BLaER1 (cell line): ENCODE data around the gene CMSS1.

ENCODE experiments used
- H3K27ac ChIP-seq: shearing (Covaris generic); formaldehyde crosslinking; 2 replicates; pipeline ENCODE4 v1.8.1; 2022
- H3K27me3 ChIP-seq: shearing (Covaris generic); formaldehyde crosslinking; 2 replicates; pipeline ENCODE4 v1.8.1; 2022
- H3K36me3 ChIP-seq: shearing (Covaris generic); formaldehyde crosslinking; 2 replicates; pipeline ENCODE4 v1.8.1; 2022
- H3K4me1 ChIP-seq: shearing (Covaris generic); formaldehyde crosslinking; 2 replicates; pipeline ENCODE4 v1.8.1; 2022
- H3K4me2 ChIP-seq: shearing (Covaris generic); formaldehyde crosslinking; 2 replicates; pipeline ENCODE4 v1.8.1; 2022
- H3K4me3 ChIP-seq: shearing (Covaris generic); formaldehyde crosslinking; 2 replicates; pipeline ENCODE4 v1.8.1; 2022
- H3K9ac ChIP-seq: shearing (Covaris generic); formaldehyde crosslinking; 2 replicates; pipeline ENCODE4 v1.8.1; 2022
- H3K9me3 ChIP-seq: shearing (Covaris generic); formaldehyde crosslinking; 2 replicates; pipeline ENCODE4 v1.8.1; 2022
- H4K20me1 ChIP-seq: shearing (Covaris generic); formaldehyde crosslinking; 2 replicates; pipeline ENCODE4 v1.8.1; 2022
- Cebpa-rat ChIP-seq: shearing (Covaris generic); IDR thresholded peaks from 2 replicates; pipeline ENCODE4 v1.8.1; 2022

The CMSS1 gene

GRCh38 chr3:100023150-100023549, 205.5 kb downstream of the CMSS1 start:
- H4K20me1 ChIP-seq = no peaks in the 10 kb centered on the region
- peak overlapping the region; percentile 8; the same call in 1 of the 2 replicates for H3K4me2 ChIP-seq
- no peaks in the 10 kb centered on the region for H3K9me3 ChIP-seq
- TF ChIP-seq Cebpa-rat = no peak
- H3K27me3 ChIP-seq = no peaks in the 10 kb centered on the region
- no peak overlapping the region for H3K27ac ChIP-seq
- no peaks in the 10 kb centered on the region for H3K36me3 ChIP-seq
- no peak overlapping the region for H3K9ac ChIP-seq
- no peak overlapping the region for H3K4me3 ChIP-seq
- peaks cover 22% of the 10 kb centered on the region for H3K4me1 ChIP-seq

- no peaks in the 10 kb centered on the region for H3K9me3 ChIP-seq
- no peaks in the 10 kb centered on the region for H4K20me1 ChIP-seq
- no peaks in the 10 kb centered on the region for H3K36me3 ChIP-seq
- no peak overlapping the region for H3K4me2 ChIP-seq
- H3K27me3 ChIP-seq = no peaks in the 10 kb centered on the region
- H3K4me1 ChIP-seq = peaks cover 22% of the 10 kb centered on the region
- H3K4me3 ChIP-seq = no peak overlapping the region
- H3K9ac ChIP-seq = no peak overlapping the region
- H3K27ac ChIP-seq = no peak overlapping the region
- no peak for TF ChIP-seq Cebpa-rat
Measured at GRCh38 chr3:100023595-100023994, 205.9 kb downstream of the CMSS1 start.

- Histone ChIP-seq H3K9ac (no peak overlapping the region), H3K27me3 (no peaks in the 10 kb centered on the region), H3K4me3 (no peak overlapping the region), H3K27ac (no peak overlapping the region), H3K4me1 (peaks cover 22% of the 10 kb centered on the region), H3K4me2 (no peak overlapping the region), H3K36me3 (no peaks in the 10 kb centered on the region), H3K9me3 (no peaks in the 10 kb centered on the region), H4K20me1 (no peaks in the 10 kb centered on the region)
- no peak for TF ChIP-seq Cebpa-rat
Measured at GRCh38 chr3:100024520-100025303, 207.1 kb downstream of the CMSS1 start.

- H4K20me1 ChIP-seq = no peaks in the 10 kb centered on the region
- H3K9me3 ChIP-seq = no peaks in the 10 kb centered on the region
- H3K4me1 ChIP-seq = peaks cover 22% of the 10 kb centered on the region
- no peak overlapping the region for H3K27ac ChIP-seq
- H3K4me2 ChIP-seq = no peak overlapping the region
- no peak for TF ChIP-seq Cebpa-rat
- no peaks in the 10 kb centered on the region for H3K27me3 ChIP-seq
- no peak overlapping the region for H3K9ac ChIP-seq
- no peaks in the 10 kb centered on the region for H3K36me3 ChIP-seq
- no peak overlapping the region for H3K4me3 ChIP-seq
Measured at GRCh38 chr3:100027321-100027720, 209.7 kb downstream of the CMSS1 start.

- H3K4me2 ChIP-seq = no peak overlapping the region
- H3K27me3 ChIP-seq = no peaks in the 10 kb centered on the region
- H3K4me3 ChIP-seq = no peak overlapping the region
- no peaks in the 10 kb centered on the region for H4K20me1 ChIP-seq
- TF ChIP-seq Cebpa-rat = no peak
- H3K27ac ChIP-seq = no peak overlapping the region
- H3K36me3 ChIP-seq = no peaks in the 10 kb centered on the region
- no peaks in the 10 kb centered on the region for H3K9me3 ChIP-seq
- peaks cover 15% of the 10 kb centered on the region for H3K4me1 ChIP-seq
- H3K9ac ChIP-seq = no peak overlapping the region
Measured at GRCh38 chr3:100029052-100029451, 211.4 kb downstream of the CMSS1 start.

GRCh38 chr3:100029689-100030088, 212.0 kb downstream of the CMSS1 start:
- TF ChIP-seq Cebpa-rat = no peak
- Histone ChIP-seq H3K9me3 (no peaks in the 10 kb centered on the region), H3K9ac (no peak overlapping the region), H3K4me3 (no peak overlapping the region), H3K27me3 (no peaks in the 10 kb centered on the region), H3K4me1 (peaks cover 15% of the 10 kb centered on the region), H3K27ac (no peak overlapping the region), H4K20me1 (no peaks in the 10 kb centered on the region), H3K36me3 (no peaks in the 10 kb centered on the region), H3K4me2 (no peak overlapping the region)

- Histone ChIP-seq H3K4me1 (peaks cover 15% of the 10 kb centered on the region), H3K9me3 (no peaks in the 10 kb centered on the region), H3K9ac (no peak overlapping the region), H3K36me3 (no peaks in the 10 kb centered on the region), H3K27ac (no peak overlapping the region), H3K27me3 (no peaks in the 10 kb centered on the region), H4K20me1 (no peaks in the 10 kb centered on the region), H3K4me2 (no peak overlapping the region), H3K4me3 (no peak overlapping the region)
- no peak for TF ChIP-seq Cebpa-rat
Measured at GRCh38 chr3:100030346-100030745, 212.7 kb downstream of the CMSS1 start.

- no peaks in the 10 kb centered on the region for H4K20me1 ChIP-seq
- no peak overlapping the region for H3K27ac ChIP-seq
- TF ChIP-seq Cebpa-rat = no peak
- H3K36me3 ChIP-seq = no peaks in the 10 kb centered on the region
- no peaks in the 10 kb centered on the region for H3K27me3 ChIP-seq
- H3K4me1 ChIP-seq = peaks cover 15% of the 10 kb centered on the region
- H3K9me3 ChIP-seq = no peaks in the 10 kb centered on the region
- no peak overlapping the region for H3K4me3 ChIP-seq
- no peak overlapping the region for H3K9ac ChIP-seq
- no peak overlapping the region for H3K4me2 ChIP-seq
Measured at GRCh38 chr3:100030914-100031425, 213.3 kb downstream of the CMSS1 start.

GRCh38 chr3:100032243-100032642, 214.6 kb downstream of the CMSS1 start:
- Histone ChIP-seq H3K4me3 (no peak overlapping the region), H3K9ac (no peak overlapping the region), H3K9me3 (no peaks in the 10 kb centered on the region), H3K27me3 (no peaks in the 10 kb centered on the region), H3K4me1 (peaks cover 4% of the 10 kb centered on the region), H4K20me1 (no peaks in the 10 kb centered on the region), H3K4me2 (no peak overlapping the region), H3K27ac (no peak overlapping the region), H3K36me3 (no peaks in the 10 kb centered on the region)
- no peak for TF ChIP-seq Cebpa-rat

- no peak overlapping the region for H3K9ac ChIP-seq
- H4K20me1 ChIP-seq = no peaks in the 10 kb centered on the region
- no peak overlapping the region for H3K27ac ChIP-seq
- H3K4me1 ChIP-seq = no peaks in the 10 kb centered on the region
- no peak overlapping the region for H3K4me2 ChIP-seq
- H3K27me3 ChIP-seq = no peaks in the 10 kb centered on the region
- no peaks in the 10 kb centered on the region for H3K36me3 ChIP-seq
- H3K4me3 ChIP-seq = no peak overlapping the region
- TF ChIP-seq Cebpa-rat = no peak
- no peaks in the 10 kb centered on the region for H3K9me3 ChIP-seq
Measured at GRCh38 chr3:100033184-100033583, 215.5 kb downstream of the CMSS1 start.
